Measurements from ENCODE around the gene RAB30. TPM values are rescaled to one million over a fixed set of nuclear protein-coding genes. Genes with fewer than 3 reads are reported as not detected.

Gene RAB30
- total RNA-seq, 1 donor from 2014 or later = 15.4 TPM

DNA sequence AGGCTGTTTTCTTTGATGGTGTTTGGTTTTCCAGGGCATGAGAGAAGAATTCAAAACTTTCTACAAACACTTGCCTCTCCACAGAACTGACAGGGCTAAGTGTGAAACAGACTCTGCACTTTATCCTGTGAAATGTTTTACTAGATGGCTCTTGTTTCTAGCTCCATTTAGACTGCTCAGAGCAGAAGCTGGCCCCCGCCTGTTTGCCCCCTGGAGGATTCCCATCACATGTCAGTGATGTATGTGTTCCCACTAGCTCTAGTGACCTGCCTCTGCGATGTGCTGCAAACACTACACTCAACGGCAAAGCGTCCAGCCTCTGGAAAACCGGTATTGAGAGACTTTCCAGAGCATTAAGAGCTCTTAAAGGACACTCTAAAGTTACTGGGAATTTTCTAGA, 43.9 kb upstream of the RAB30 start:
- H3K27me3 Mint-ChIP-seq (ENCODE audit: low read depth) = no peaks in the 10 kb centered on the region
- TF ChIP-seq, protein P1, sequence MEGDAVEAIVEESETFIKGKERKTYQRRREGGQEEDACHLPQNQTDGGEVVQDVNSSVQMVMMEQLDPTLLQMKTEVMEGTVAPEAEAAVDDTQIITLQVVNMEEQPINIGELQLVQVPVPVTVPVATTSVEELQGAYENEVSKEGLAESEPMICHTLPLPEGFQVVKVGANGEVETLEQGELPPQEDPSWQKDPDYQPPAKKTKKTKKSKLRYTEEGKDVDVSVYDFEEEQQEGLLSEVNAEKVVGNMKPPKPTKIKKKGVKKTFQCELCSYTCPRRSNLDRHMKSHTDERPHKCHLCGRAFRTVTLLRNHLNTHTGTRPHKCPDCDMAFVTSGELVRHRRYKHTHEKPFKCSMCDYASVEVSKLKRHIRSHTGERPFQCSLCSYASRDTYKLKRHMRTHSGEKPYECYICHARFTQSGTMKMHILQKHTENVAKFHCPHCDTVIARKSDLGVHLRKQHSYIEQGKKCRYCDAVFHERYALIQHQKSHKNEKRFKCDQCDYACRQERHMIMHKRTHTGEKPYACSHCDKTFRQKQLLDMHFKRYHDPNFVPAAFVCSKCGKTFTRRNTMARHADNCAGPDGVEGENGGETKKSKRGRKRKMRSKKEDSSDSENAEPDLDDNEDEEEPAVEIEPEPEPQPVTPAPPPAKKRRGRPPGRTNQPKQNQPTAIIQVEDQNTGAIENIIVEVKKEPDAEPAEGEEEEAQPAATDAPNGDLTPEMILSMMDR (conservative IDR thresholded peaks at IDR 0.05) = no peak
- no peaks in the 10 kb centered on the region for H3K36me3 Mint-ChIP-seq (ENCODE audit: low read depth)
- no peak overlapping the region for H3K4me3 Mint-ChIP-seq
- H3K9me3 Mint-ChIP-seq = no peaks in the 10 kb centered on the region
- peaks cover 17% of the 10 kb centered on the region for H3K4me1 Mint-ChIP-seq
- no peak overlapping the region for H3K27ac Mint-ChIP-seq (ENCODE audit: unreplicated experiment)
- DNase-seq (ENCODE audit: low read depth, low spot score) = no peak

DNA sequence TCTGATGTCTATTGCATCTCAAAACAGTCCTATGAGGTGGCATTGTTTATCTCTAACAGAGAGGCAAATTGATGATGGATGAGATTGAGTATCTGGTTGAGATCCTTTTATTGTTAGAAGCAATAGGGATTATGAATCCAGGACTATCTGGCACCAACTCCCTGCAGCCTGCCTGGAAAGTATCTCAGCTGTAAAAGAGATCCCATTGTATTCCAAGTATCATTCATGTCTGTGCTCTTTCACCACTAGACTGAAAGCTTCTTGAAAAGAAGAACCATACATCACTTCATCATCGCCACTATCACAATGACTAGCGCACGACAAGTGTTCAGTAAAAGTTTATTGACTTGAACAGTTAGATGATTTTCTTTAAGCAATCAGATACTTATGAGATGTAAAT, 43.3 kb upstream of the RAB30 start:
- no peak for DNase-seq (ENCODE audit: low read depth, low spot score)
- no peak overlapping the region for H3K27ac Mint-ChIP-seq (ENCODE audit: unreplicated experiment)
- H3K27me3 Mint-ChIP-seq (ENCODE audit: low read depth) = no peaks in the 10 kb centered on the region
- TF ChIP-seq, protein P1 (conservative IDR thresholded peaks at IDR 0.05) = no peak
- no peaks in the 10 kb centered on the region for H3K9me3 Mint-ChIP-seq
- H3K4me1 Mint-ChIP-seq = peaks cover 17% of the 10 kb centered on the region
- no peak overlapping the region for H3K4me3 Mint-ChIP-seq
- no peaks in the 10 kb centered on the region for H3K36me3 Mint-ChIP-seq (ENCODE audit: low read depth)

DNA sequence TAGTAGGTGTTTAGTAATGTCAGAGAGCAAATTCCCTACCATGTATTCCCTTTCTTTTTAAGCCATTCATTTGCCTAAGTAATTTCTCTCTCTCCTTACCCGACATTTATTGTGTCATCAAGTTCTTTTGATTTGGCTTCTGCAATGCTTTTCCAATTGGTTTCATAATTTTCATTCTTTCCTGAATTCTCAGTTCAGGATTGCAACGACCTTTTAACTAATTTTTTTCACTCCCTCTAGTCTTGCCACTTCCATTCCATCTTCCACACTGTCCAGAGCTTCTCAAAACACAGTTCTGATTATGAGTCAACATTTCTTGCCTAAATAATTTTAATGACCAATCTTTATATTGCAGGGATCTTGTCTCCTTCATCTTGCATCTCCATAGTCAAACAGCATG, 41.2 kb upstream of the RAB30 start:
- H3K36me3 Mint-ChIP-seq (ENCODE audit: low read depth) = no peaks in the 10 kb centered on the region
- H3K4me1 Mint-ChIP-seq = peaks cover 17% of the 10 kb centered on the region
- no peak overlapping the region for H3K27ac Mint-ChIP-seq (ENCODE audit: unreplicated experiment)
- no peaks in the 10 kb centered on the region for H3K27me3 Mint-ChIP-seq (ENCODE audit: low read depth)
- H3K9me3 Mint-ChIP-seq = no peaks in the 10 kb centered on the region
- TF ChIP-seq, protein P1 (conservative IDR thresholded peaks at IDR 0.05) = no peak
- DNase-seq (ENCODE audit: low read depth, low spot score) = no peak
- H3K4me3 Mint-ChIP-seq = no peak overlapping the region

DNA sequence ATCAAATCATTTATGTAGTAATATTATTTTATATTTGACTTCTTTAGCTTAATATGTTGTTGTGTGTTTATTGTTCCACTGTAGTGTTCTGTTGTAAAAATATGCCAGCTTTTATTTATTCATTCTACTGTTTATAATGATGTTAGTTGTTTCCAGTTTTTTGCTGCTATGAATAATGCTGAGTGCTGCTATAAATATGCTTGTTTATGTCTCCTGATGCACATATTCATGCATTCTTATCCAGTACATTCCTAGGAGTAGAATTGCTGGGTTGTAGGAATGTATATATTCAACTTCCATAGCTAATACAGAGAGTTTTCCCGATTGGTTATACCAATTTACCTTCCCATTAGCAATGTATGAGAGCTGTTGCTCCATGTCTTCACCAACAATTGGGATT, 33.5 kb upstream of the RAB30 start:
- TF ChIP-seq, protein P1 (conservative IDR thresholded peaks at IDR 0.05) = no peak
- H3K36me3 Mint-ChIP-seq (ENCODE audit: low read depth) = no peaks in the 10 kb centered on the region
- DNase-seq (ENCODE audit: low read depth, low spot score) = no peak
- no peaks in the 10 kb centered on the region for H3K27me3 Mint-ChIP-seq (ENCODE audit: low read depth)
- H3K4me1 Mint-ChIP-seq = peaks cover 13% of the 10 kb centered on the region
- no peaks in the 10 kb centered on the region for H3K9me3 Mint-ChIP-seq
- no peak overlapping the region for H3K27ac Mint-ChIP-seq (ENCODE audit: unreplicated experiment)
- no peak overlapping the region for H3K4me3 Mint-ChIP-seq

DNA sequence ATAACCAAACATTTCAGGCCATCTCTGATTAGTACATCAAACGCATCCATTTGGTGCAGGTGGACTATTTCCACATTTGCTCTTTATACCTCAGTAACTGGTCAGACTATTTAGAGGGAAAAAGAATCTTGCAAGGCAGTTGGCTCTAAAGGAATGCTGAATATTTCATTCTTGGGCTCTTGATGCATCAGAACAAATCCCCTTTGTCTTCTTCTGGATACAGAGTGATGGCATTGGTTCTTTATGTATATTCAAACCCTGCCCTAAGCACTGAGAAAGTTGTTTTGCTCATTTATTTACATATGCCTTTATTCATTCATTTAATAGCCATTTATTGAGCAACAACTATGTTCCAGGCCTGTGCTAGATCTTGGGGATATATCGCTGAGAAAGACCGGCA, 31.1 kb upstream of the RAB30 start:
- Mint-ChIP-seq H3K36me3 (ENCODE audit: low read depth) (no peaks in the 10 kb centered on the region), H3K27me3 (ENCODE audit: low read depth) (no peaks in the 10 kb centered on the region), H3K4me3 (no peak overlapping the region), H3K4me1 (peaks cover 13% of the 10 kb centered on the region), H3K27ac (ENCODE audit: unreplicated experiment) (no peak overlapping the region), H3K9me3 (no peaks in the 10 kb centered on the region)
- DNase-seq (ENCODE audit: low read depth, low spot score) = no peak
- TF ChIP-seq, protein P1 (conservative IDR thresholded peaks at IDR 0.05) = no peak
